Endothelial cell of umbilical vein (primary cell): ENCODE data around the gene TLN1. TPM values are rescaled to one million over a fixed set of nuclear protein-coding genes. Genes with fewer than 3 reads are reported as not detected.

ENCODE experiments used
- BruUV-seq: library from RNA; stranded (reverse); fragments of 400-500 nt; replicated peaks from 2 replicates; lab custom pipeline; 2021; lab: Mats Ljungman, UMichigan
- CTCF ChIA-PET: fragments of 300-600, 350-600 bp; sonication (Branson Sonifier 250); formaldehyde crosslinking; loops from one replicate; lab custom pipeline; 2021; ENCODE audit warnings: antibody characterized with exemption, inconsistent platforms; lab: Charles Lee
- POLR2A ChIA-PET: fragments of 300-600, 350-600 bp; sonication (Branson Sonifier 250); formaldehyde crosslinking; loops from one replicate; lab custom pipeline; 2021; ENCODE audit warnings: antibody characterized with exemption, inconsistent platforms; lab: Charles Lee
- DNase-seq: peaks from one replicate; pipeline ENCODE4 v3.0.0-alpha.2; 2011; ENCODE audit warnings: low read depth, low spot score
- FAIRE-seq: peaks from 2 replicates; lab custom pipeline; 2011; peaks lifted over from hg19 to GRCh38; lab: Jason Lieb, UNC
- H2AFZ ChIP-seq: 2 replicates; pipeline ENCODE4 v1.6.0; 2012; ENCODE audit warnings: low read depth, low read length, control low read depth, inconsistent platforms
- H3K27ac ChIP-seq: 2 replicates; pipeline ENCODE4 v1.5.1; 2011; ENCODE audit warnings: low read depth, mild to moderate bottlenecking, control low read depth, low read length, moderate library complexity; ENCODE audit not compliant: insufficient read depth
- H3K27me3 ChIP-seq, 2 experiments: 2 replicates each; pipeline versions ENCODE4 v1.6.0 to v1.6.1; 2011; ENCODE audit warnings: low read length in 2 of 2, mixed read lengths in 1 of 2; ENCODE audit not compliant: control insufficient read depth in 2 of 2, insufficient read depth in 2 of 2
- H3K36me3 ChIP-seq, 2 experiments: 2 replicates in 1 of 2; 3 replicates in 1 of 2; pipeline ENCODE4 v1.5.1; 2011; ENCODE audit warnings: low read length in 2 of 2, mild to moderate bottlenecking in 1 of 2, moderate library complexity in 1 of 2; ENCODE audit not compliant: control insufficient read depth in 2 of 2, insufficient read depth in 2 of 2; ENCODE audit errors: extremely low read depth in 1 of 2
- H3K4me1 ChIP-seq: 3 replicates; pipeline ENCODE4 v1.5.1; 2011; ENCODE audit warnings: mild to moderate bottlenecking, low read length; ENCODE audit not compliant: control insufficient read depth, insufficient read depth; ENCODE audit errors: extremely low read depth
- H3K4me2 ChIP-seq: 2 replicates; pipeline ENCODE4 v1.6.1; 2011; ENCODE audit warnings: low read length, control low read depth, mixed read lengths; ENCODE audit not compliant: insufficient read depth
- H3K4me3 ChIP-seq, 3 experiments: fragments of 200-600 bp in 1 of 3; sonication (generic), shearing (Covaris generic) in 1 of 3; replicated peaks in 1 of 3; 2 replicates each; pipeline ENCODE4 v1.5.1; 2011 to 2016; ENCODE audit warnings: control low read depth in 3 of 3, low read length in 3 of 3, mild to moderate bottlenecking in 2 of 3, inconsistent platforms in 1 of 3, low read depth in 1 of 3, moderate library complexity in 1 of 3; ENCODE audit not compliant: insufficient read depth in 1 of 3
- H3K79me2 ChIP-seq: 2 replicates; pipeline ENCODE4 v1.6.0; 2012; ENCODE audit warnings: low read length, inconsistent platforms; ENCODE audit not compliant: control insufficient read depth, insufficient read depth
- H3K9ac ChIP-seq: replicated peaks from 2 replicates; pipeline ENCODE3; 2011; ENCODE audit warnings: low read length, control low read depth; ENCODE audit not compliant: insufficient read depth; ENCODE audit errors: extremely low read depth
- H3K9me1 ChIP-seq: replicated peaks from 3 replicates; pipeline ENCODE4 v1.6.0; 2011; ENCODE audit warnings: mild to moderate bottlenecking, low read length; ENCODE audit not compliant: control insufficient read depth, insufficient read depth; ENCODE audit errors: extremely low read depth
- H3K9me3 ChIP-seq: replicated peaks from 2 replicates; pipeline ENCODE4 v1.5.1; 2012; ENCODE audit warnings: low read length, inconsistent platforms; ENCODE audit not compliant: control insufficient read depth, insufficient read depth
- H4K20me1 ChIP-seq: replicated peaks from 2 replicates; pipeline ENCODE3; 2011; ENCODE audit warnings: mild to moderate bottlenecking, low read length; ENCODE audit not compliant: control insufficient read depth, insufficient read depth; ENCODE audit errors: extremely low read depth
- EZH2 ChIP-seq: IDR thresholded peaks from 2 replicates; pipeline ENCODE4 v1.6.1; 2012; ENCODE audit warnings: borderline replicate concordance, low read depth, mild to moderate bottlenecking, moderate library complexity, low read length, inconsistent platforms; ENCODE audit not compliant: severe bottlenecking
- FOS ChIP-seq: IDR thresholded peaks from 2 replicates; pipeline ENCODE4 v1.6.1; 2011; ENCODE audit warnings: mild to moderate bottlenecking, low read length, moderate library complexity, borderline replicate concordance; ENCODE audit not compliant: insufficient read depth
- JUN ChIP-seq: IDR thresholded peaks from 2 replicates; pipeline ENCODE4 v1.6.1; 2011; ENCODE audit warnings: borderline replicate concordance, low read depth; ENCODE audit not compliant: insufficient read length, insufficient read depth
- MAX ChIP-seq: IDR thresholded peaks from 2 replicates; pipeline ENCODE4 v1.6.1; 2011; ENCODE audit not compliant: insufficient read depth, insufficient read length
- POLR2A ChIP-seq: IDR thresholded peaks from 2 replicates; pipeline ENCODE4 v1.6.1; 2012; ENCODE audit warnings: low read depth, mild to moderate bottlenecking, control low read depth, low read length
- dilution Hi-C: fragments of 300-500 bp; cut with MboI; formaldehyde crosslinking; loops from one replicate; pipeline ENCODE4 v1.15.0; 2019; ENCODE audit warnings: low sequenced_read_pairs; ENCODE audit not compliant: extremely low pct_ligation_motif_present
- intact Hi-C: fragments of 100-400 bp; cut with micrococcal nuclease; formaldehyde crosslinking; loops from one replicate; pipeline ENCODE4 v1.10.0; 2022
- polyA plus RNA-seq, 4 experiments: library from polyadenylated mRNA; depleted of rRNA in 3 of 4; stranded (reverse) in 3 of 4; unstranded in 1 of 4; fragments of >200 nt; gene quantifications; 2 replicates each; pipeline versions ENCODE4 v1.2.1 to v1.2.3, GENCODE V29; 2011 to 2012; ENCODE audit warnings: missing spikeins in 1 of 4
- total RNA-seq: library from RNA; stranded (reverse); gene quantifications from 2 replicates; pipeline ENCODE4 v1.2.3, GENCODE V29; 2021
- TF ChIP-seq, protein P1 (sequence below), 2 donors: IDR thresholded peaks; 1 replicate in 1 of 2; 2 replicates in 1 of 2; pipeline ENCODE4 v1.5.1; 2011; ENCODE audit warnings: low read length in 2 of 2, mild to moderate bottlenecking in 2 of 2, moderate library complexity in 2 of 2, control low read depth in 1 of 2, inconsistent platforms in 1 of 2, low read depth in 1 of 2; ENCODE audit not compliant: insufficient read depth in 1 of 2; ENCODE audit errors: extremely low read depth in 1 of 2

TLN1 gene
- total and polyA plus RNA-seq, 2 donors (not counting 3 experiments of a cell fraction or from before 2014, with no cell fraction given) = 120 to 450 TPM

DNA sequence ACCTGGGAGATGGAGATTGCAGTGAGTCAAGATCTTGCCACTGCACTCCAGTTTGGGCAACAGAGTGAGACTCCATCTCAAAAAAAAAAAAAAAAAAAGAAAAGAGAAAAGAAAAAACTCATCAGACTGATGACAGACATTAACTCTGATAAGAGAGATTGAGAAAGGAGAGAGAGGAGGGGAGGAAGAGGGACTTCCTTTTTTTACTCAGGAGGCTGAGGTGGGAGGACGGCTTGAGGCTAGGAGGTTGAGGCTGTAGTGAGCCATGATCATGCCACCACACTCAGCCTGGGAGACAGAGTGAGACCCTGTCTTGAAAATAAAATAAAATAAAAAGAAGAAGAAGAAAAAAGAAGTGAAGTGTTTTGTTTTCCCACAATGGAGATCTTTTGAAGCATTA, 31.8 kb upstream of the TLN1 start:
- H3K79me2 ChIP-seq = no peaks in the 10 kb centered on the region
- dilution Hi-C loops (no loop called here), intact Hi-C loops (no loop called here)
- H3K36me3 ChIP-seq = no peaks in the 10 kb centered on the region
- CTCF ChIA-PET = interaction anchor here (0.9 kb wide), 1 partner anchor 27 kb away, joined by 3 read pairs; no protein-coding TSS in a partner anchor
- no peaks in the 10 kb centered on the region for H4K20me1 ChIP-seq
- no peak for TF ChIP-seq MAX
- no peak for FAIRE-seq
- peaks cover 34% of the 10 kb centered on the region for H3K4me1 ChIP-seq
- H2AFZ ChIP-seq = no peak overlapping the region
- H3K27me3 ChIP-seq = no peaks in the 10 kb centered on the region
- DNase-seq = no peak
- H3K4me3 ChIP-seq = no peak overlapping the region
- H3K4me2 ChIP-seq = no peak overlapping the region
- POLR2A ChIA-PET = no interaction called here
- H3K9ac ChIP-seq = no peak overlapping the region
- no TSS peak for BruUV-seq
- no peaks in the 10 kb centered on the region for H3K9me3 ChIP-seq
- no peaks in the 10 kb centered on the region for H3K9me1 ChIP-seq
- no peak overlapping the region for H3K27ac ChIP-seq

GRCh38 chr9:35763181-35763580, 31.2 kb upstream of the TLN1 start:
- dilution Hi-C loops (no loop called here), intact Hi-C loops (no loop called here)
- Histone ChIP-seq H3K27me3 (no peaks in the 10 kb centered on the region), H3K4me1 (peaks cover 41% of the 10 kb centered on the region), H3K9me3 (no peaks in the 10 kb centered on the region), H4K20me1 (no peaks in the 10 kb centered on the region), H3K4me3 (no peak overlapping the region), H3K4me2 (no peak overlapping the region), H3K9me1 (no peaks in the 10 kb centered on the region), H3K79me2 (no peaks in the 10 kb centered on the region), H3K36me3 (no peaks in the 10 kb centered on the region), H3K27ac (no peak overlapping the region), H2AFZ (no peak overlapping the region), H3K9ac (no peak overlapping the region)
- TF ChIP-seq, protein P1, sequence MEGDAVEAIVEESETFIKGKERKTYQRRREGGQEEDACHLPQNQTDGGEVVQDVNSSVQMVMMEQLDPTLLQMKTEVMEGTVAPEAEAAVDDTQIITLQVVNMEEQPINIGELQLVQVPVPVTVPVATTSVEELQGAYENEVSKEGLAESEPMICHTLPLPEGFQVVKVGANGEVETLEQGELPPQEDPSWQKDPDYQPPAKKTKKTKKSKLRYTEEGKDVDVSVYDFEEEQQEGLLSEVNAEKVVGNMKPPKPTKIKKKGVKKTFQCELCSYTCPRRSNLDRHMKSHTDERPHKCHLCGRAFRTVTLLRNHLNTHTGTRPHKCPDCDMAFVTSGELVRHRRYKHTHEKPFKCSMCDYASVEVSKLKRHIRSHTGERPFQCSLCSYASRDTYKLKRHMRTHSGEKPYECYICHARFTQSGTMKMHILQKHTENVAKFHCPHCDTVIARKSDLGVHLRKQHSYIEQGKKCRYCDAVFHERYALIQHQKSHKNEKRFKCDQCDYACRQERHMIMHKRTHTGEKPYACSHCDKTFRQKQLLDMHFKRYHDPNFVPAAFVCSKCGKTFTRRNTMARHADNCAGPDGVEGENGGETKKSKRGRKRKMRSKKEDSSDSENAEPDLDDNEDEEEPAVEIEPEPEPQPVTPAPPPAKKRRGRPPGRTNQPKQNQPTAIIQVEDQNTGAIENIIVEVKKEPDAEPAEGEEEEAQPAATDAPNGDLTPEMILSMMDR (IDR thresholded peaks at IDR 0.05; ENCODE audit: extremely low read depth in 1 of 2, insufficient read depth in 1 of 2, low read depth in 1 of 2, low read length in 2 of 2) = no peak
- TF ChIP-seq JUN (no peak), MAX (no peak), FOS (no peak), POLR2A (no peak), EZH2 (no peak)
- BruUV-seq = no TSS peak
- CTCF ChIA-PET = interaction anchor here (0.9 to 3.2 kb wide), 4 partner anchors 8 to 27 kb away, joined by 8 to 10 read pairs (median 10); no protein-coding TSS in a partner anchor
- no peak for FAIRE-seq
- POLR2A ChIA-PET = interaction anchor here (0.7 kb wide), 1 partner anchor 718 kb away, joined by 5 read pairs; no protein-coding TSS in a partner anchor
- DNase-seq = no peak
